Activated CD8-positive, alpha-beta memory T cell treated with anti-CD3 and anti-CD28 coated beads, Interleukin-2, amount 50 U/mL, for 24 hours (primary cell): Measurements from ENCODE around the gene GSTT2.

ENCODE experiments used
- DNase-seq: peaks from one replicate; pipeline ENCODE4 v3.0.0-alpha.2; 2020; ENCODE audit errors: extremely low read depth

Gene GSTT2

DNA sequence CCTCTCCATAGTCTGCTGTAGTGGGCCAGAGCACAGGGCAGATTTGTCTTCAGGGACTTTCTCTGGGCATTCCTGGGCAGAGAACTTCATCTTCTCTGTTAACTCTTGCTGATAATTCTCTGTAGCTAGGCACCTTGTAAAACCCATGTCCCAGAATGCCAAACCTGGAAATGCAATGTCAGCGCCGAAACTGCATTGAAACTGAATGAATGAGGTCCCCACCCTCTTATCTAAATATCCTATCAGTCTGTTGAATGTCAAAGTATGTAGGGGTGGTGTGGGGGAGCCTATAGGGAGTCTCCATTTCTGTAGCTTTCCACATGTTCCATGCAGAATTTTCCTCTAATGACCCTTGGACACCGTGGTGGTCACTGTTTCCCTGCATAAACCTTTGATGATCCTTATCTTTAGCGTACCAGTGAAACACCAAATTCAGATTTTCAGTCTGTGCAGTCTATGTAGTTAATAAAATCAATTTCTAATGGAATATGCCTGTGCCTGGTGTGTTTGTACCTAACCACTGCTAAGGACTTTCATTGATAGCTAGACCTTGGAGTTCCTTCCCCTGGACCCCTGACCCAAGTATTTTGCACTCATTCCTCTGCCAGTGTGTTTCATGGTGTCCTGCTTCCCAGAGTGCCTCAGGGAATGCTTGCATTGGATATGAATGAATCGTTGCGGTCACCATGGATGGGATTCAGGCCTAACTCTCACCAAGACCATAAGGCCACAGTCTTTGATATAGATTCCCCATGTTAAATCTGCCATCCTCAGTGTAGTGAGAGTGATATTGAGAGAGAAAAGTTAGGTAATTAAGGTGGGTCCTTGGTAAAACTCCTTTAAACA lies 28.7 kb downstream of the GSTT2 start:
- no peak for DNase-seq

GRCh38 chr22:24009227-24010017 lies 29.5 kb downstream of the GSTT2 start:
- no peak for DNase-seq

DNA sequence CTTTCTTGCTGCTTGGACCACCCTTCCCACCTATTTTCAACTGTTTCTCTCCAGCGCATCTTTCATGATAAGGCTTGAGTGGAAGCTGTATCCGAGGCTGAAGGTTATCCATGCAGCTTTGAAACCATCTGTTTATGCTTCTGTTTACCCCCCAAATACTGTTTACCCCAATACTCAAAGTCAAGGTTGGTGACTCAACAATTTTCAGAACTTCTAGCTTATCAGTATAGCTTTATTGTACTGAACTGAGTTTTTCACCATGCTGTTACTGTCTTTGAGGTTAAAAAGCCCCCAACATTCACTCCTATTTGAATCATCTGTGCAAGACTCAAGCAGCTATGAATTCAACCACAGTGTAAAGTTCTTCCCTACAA lies 30.1 kb downstream of the GSTT2 start:
- DNase-seq = no peak

- DNase-seq = no peak
Measured at GRCh38 chr22:24011735-24012068, 31.8 kb downstream of the GSTT2 start.

- no peak for DNase-seq
Measured at GRCh38 chr22:24016156-24016555, 36.2 kb downstream of the GSTT2 start.

- DNase-seq = no peak
Measured at GRCh38 chr22:24021304-24021703, 41.4 kb downstream of the GSTT2 start.

- no peak for DNase-seq
Measured at GRCh38 chr22:24023204-24023789, 43.4 kb downstream of the GSTT2 start.

DNA sequence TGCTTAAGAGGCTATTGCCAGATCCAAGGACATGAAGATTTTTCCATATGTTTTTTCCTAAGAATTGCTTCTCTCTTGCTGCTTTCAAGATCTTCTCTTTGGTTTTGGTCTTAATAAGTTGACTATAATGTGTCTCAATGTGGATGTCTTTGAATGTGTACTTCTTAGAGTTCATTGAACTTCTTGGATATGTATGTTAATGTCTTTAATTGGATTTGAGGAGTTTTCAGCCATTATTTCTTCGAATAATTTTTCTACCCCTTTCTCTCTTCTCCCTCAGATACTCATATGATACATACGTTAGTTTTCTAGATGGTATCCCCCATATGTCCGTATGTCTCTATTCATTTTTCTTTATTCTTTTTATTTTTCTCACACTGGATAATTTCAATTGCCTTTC lies 44.4 kb downstream of the GSTT2 start:
- no peak for DNase-seq

GRCh38 chr22:24025475-24025874 lies 45.5 kb downstream of the GSTT2 start:
- no peak for DNase-seq

DNA sequence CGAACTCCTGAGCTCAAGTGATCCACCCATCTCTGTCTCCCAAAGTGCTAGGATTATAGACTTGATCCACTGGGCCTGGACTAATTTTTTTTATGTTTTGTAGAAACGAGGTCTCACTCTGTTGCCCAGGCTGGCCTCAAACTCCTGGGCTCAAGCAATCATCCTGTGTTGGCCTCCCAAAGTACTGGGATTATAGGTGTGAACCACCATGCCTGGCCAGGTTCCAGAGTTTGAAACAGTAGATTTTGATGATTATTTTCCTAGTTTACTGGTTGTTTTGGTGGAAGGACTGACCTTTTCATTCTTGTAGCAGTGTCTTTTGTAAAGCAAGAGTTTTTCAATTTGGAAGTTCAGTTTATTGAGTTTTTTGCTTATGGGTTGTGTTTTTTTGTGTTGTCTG lies 46.1 kb downstream of the GSTT2 start:
- DNase-seq = no peak

DNA sequence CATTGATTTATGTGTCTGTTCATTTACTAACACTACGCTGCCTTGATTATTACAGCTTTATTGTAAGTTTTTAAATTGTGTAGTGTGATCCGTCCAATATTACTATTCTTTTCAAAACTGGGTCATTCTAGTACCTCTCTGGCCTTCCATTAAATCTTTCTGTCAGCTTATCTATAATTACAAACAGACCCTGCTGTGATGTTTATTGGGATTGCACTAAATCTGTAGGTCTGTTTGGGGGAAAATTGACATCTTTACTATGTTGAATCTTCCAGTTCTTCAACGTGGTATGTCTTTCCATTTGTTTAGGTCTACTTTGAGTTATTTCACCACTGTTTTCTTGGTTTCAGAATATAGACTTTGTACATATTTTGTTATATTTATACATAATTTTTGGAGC lies 46.8 kb downstream of the GSTT2 start:
- no peak for DNase-seq

GRCh38 chr22:24027389-24027975 lies 47.5 kb downstream of the GSTT2 start:
- no peak for DNase-seq

DNA sequence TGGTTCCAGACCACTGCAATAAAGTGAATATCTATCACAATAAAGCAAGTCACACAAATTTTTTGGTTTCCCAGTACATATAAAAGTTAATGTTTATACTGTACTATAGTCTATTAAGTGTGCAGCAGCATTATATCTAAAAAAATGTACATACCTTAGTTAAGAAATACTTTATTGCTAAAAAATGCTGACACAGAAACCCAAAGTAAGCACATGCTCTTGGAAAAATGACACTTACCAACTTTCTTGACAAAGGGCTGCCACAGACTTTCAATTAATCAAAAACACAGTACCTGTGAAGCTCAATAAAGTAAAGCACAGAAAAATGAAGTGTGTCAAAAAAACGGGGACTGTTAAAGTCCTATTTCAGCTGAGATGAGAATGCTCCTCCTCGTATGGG lies 48.1 kb downstream of the GSTT2 start:
- no peak for DNase-seq

DNA sequence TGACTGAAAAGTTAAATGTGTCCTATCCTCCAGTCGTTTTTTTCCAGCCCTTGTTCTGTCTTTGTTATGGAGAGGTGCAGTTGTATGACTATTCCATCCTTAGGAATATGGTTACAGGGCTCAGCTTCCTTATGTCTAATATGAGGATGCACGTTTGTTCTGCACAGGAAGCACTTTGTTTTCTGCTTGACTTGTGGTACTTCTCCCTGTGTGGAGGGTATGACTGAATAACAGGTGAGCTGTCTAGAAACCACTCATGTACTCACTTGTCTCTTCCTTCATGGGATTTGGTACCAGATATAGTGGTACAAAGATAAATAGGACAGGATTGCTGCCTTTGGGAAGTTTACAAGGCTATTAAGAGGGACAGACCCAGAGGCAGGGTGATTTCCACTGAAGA lies 48.6 kb downstream of the GSTT2 start:
- no peak for DNase-seq

DNA sequence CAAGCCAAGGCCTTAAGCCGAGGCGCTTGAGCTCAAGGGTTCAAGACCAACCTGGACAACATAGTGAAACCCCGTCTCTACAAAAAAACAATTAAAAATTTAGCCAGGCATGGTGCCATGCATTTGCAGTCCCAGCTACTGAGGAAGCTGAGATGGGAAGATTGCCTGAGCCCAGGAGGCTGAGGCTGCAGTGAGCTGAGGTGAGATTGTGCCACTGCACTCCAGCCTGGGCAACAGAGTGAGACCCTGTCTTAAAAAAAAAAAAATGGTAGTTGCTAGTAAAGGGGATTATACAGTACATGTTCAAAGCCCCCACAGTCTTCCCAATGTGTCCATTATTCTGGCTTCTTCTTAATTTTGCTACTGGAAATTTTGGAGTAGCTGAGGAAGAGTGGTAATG lies 49.4 kb downstream of the GSTT2 start:
- no peak for DNase-seq

GRCh38 chr22:24030186-24030702 lies 50.3 kb downstream of the GSTT2 start:
- no peak for DNase-seq
